Measurements from ENCODE around the gene ABRAXAS1. TPM values are rescaled to one million over a fixed set of nuclear protein-coding genes. Genes with fewer than 3 reads are reported as not detected.
"Not testable (repeated sequence)": the region's sequence is repeated elsewhere in the genome, so short reads cannot be mapped to it uniquely, and the experiment has no call there.

The ABRAXAS1 gene
- total RNA-seq, 2 donors from 2014 or later, result 2.4 to 14.0 TPM

DNA sequence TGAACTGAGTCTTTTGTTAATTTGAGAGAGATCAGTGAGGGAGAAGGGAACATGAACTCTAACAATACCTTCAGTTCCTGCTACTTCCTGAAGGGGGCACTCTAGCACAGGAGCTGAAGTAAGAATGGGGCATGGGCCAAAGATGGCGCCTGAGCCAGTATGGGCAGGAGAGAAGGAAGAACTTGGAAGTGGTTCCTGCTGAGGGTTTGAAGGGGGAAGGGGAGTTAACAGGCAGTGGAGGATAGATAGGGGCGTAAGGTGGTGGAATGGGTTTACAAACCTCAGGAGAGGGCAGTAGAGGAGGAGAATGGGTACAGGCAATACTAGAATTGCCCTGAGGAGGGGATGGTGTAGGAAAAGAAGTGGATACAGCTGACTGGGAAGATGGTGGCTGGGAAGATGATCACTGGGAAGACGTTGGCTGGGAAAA, 24.3 kb upstream of the ABRAXAS1 start:
- not testable (repeated sequence) for H3K4me1 ChIP-seq (ENCODE audit: control insufficient read depth in 1 of 2, low read depth in 2 of 2); H3K36me3 ChIP-seq; ATAC-seq (ENCODE audit: insufficient number of reproducible peaks, low FRiP score, low read depth); H3K4me3 ChIP-seq; H3K9me3 ChIP-seq; H3K27me3 ChIP-seq (replicated peaks; ENCODE audit: insufficient read depth); DNase-seq (ENCODE audit: low spot score); H3K27ac ChIP-seq
- TF ChIP-seq CTCF (IDR thresholded peaks at IDR 0.05), result peak; percentile 74

- no peak overlapping the region for H3K4me3 ChIP-seq
- H3K27ac ChIP-seq, result no peak overlapping the region
- no peaks in the 10 kb centered on the region for H3K27me3 ChIP-seq (replicated peaks; ENCODE audit: insufficient read depth)
- no peak for TF ChIP-seq CTCF (IDR thresholded peaks at IDR 0.05)
- no peaks in the 10 kb centered on the region for H3K9me3 ChIP-seq
- ATAC-seq (ENCODE audit: insufficient number of reproducible peaks, low FRiP score, low read depth), result no peak
- H3K36me3 ChIP-seq, result no peaks in the 10 kb centered on the region
- H3K4me1 ChIP-seq (ENCODE audit: control insufficient read depth in 1 of 2, low read depth in 2 of 2), result no peaks in the 10 kb centered on the region
- no peak for DNase-seq (ENCODE audit: low spot score)
These were observed 20.1 kb upstream of the ABRAXAS1 start for GRCh38 chr4:83504996-83505395.

- Histone ChIP-seq H3K27ac (no peak overlapping the region), H3K4me1 (ENCODE audit: control insufficient read depth in 1 of 2, low read depth in 2 of 2) (no peaks in the 10 kb centered on the region), H3K27me3 (replicated peaks; ENCODE audit: insufficient read depth) (no peaks in the 10 kb centered on the region), H3K4me3 (no peak overlapping the region), H3K9me3 (no peaks in the 10 kb centered on the region), H3K36me3 (no peaks in the 10 kb centered on the region)
- ATAC-seq (ENCODE audit: insufficient number of reproducible peaks, low FRiP score, low read depth) (no peak), DNase-seq (ENCODE audit: low spot score) (no peak)
- no peak for TF ChIP-seq CTCF (IDR thresholded peaks at IDR 0.05)
These were observed 19.6 kb upstream of the ABRAXAS1 start for GRCh38 chr4:83504503-83504902.

- Histone ChIP-seq H3K27me3 (replicated peaks; ENCODE audit: insufficient read depth) (no peaks in the 10 kb centered on the region), H3K27ac (no peak overlapping the region), H3K4me1 (ENCODE audit: control insufficient read depth in 1 of 2, low read depth in 2 of 2) (no peaks in the 10 kb centered on the region), H3K36me3 (no peaks in the 10 kb centered on the region), H3K9me3 (no peaks in the 10 kb centered on the region), H3K4me3 (no peak overlapping the region)
- TF ChIP-seq CTCF (IDR thresholded peaks at IDR 0.05), result no peak
- ATAC-seq (ENCODE audit: insufficient number of reproducible peaks, low FRiP score, low read depth), result no peak
- DNase-seq (ENCODE audit: low spot score), result no peak
These were observed 19.1 kb upstream of the ABRAXAS1 start for GRCh38 chr4:83503974-83504373.

GRCh38 chr4:83501671-83502070, 16.8 kb upstream of the ABRAXAS1 start:
- ATAC-seq (ENCODE audit: insufficient number of reproducible peaks, low FRiP score, low read depth); H3K9me3 ChIP-seq; H3K27me3 ChIP-seq (replicated peaks; ENCODE audit: insufficient read depth); H3K27ac ChIP-seq; H3K36me3 ChIP-seq; H3K4me3 ChIP-seq; DNase-seq (ENCODE audit: low spot score); H3K4me1 ChIP-seq (ENCODE audit: control insufficient read depth in 1 of 2, low read depth in 2 of 2): not testable (repeated sequence)

- DNase-seq (ENCODE audit: low spot score) (no peak), ATAC-seq (ENCODE audit: insufficient number of reproducible peaks, low FRiP score, low read depth) (no peak)
- no peak overlapping the region for H3K27ac ChIP-seq
- H3K36me3 ChIP-seq, result no peaks in the 10 kb centered on the region
- no peaks in the 10 kb centered on the region for H3K4me1 ChIP-seq (ENCODE audit: control insufficient read depth in 1 of 2, low read depth in 2 of 2)
- no peaks in the 10 kb centered on the region for H3K9me3 ChIP-seq
- H3K4me3 ChIP-seq, result no peak overlapping the region
- no peak for TF ChIP-seq CTCF (IDR thresholded peaks at IDR 0.05)
- no peaks in the 10 kb centered on the region for H3K27me3 ChIP-seq (replicated peaks; ENCODE audit: insufficient read depth)
These were observed 13.3 kb upstream of the ABRAXAS1 start for GRCh38 chr4:83498187-83498586.

- ATAC-seq (ENCODE audit: insufficient number of reproducible peaks, low FRiP score, low read depth); H3K9me3 ChIP-seq: not testable (repeated sequence)
These were observed 11.4 kb upstream of the ABRAXAS1 start for GRCh38 chr4:83496085-83496917.

More at GRCh38 chr4:83496085-83496917, 11.4 kb upstream of the ABRAXAS1 start:
- not testable (repeated sequence) for H3K36me3 ChIP-seq; H3K4me3 ChIP-seq; DNase-seq (ENCODE audit: low spot score); H3K27ac ChIP-seq; H3K4me1 ChIP-seq (ENCODE audit: control insufficient read depth in 1 of 2, low read depth in 2 of 2); H3K27me3 ChIP-seq (replicated peaks; ENCODE audit: insufficient read depth)
